ENCODE data around the gene SCYL1.

DNA sequence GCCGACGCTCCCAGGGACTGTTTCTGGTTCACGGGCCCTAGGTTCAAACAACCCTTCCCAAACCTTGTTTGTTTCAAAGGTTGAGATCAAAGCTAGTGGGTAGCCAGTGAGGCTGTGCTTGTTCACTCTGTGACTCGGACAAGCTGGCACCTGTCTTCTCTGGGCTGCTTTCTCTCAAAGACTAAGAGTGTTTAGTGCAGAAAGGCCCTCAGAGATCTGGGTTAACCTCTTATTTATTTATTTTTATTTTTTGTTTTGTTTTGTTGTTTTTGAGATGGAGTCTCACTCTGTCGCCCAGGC is 39.0 kb upstream of the SCYL1 start:
- TF ChIP-seq, protein P1, sequence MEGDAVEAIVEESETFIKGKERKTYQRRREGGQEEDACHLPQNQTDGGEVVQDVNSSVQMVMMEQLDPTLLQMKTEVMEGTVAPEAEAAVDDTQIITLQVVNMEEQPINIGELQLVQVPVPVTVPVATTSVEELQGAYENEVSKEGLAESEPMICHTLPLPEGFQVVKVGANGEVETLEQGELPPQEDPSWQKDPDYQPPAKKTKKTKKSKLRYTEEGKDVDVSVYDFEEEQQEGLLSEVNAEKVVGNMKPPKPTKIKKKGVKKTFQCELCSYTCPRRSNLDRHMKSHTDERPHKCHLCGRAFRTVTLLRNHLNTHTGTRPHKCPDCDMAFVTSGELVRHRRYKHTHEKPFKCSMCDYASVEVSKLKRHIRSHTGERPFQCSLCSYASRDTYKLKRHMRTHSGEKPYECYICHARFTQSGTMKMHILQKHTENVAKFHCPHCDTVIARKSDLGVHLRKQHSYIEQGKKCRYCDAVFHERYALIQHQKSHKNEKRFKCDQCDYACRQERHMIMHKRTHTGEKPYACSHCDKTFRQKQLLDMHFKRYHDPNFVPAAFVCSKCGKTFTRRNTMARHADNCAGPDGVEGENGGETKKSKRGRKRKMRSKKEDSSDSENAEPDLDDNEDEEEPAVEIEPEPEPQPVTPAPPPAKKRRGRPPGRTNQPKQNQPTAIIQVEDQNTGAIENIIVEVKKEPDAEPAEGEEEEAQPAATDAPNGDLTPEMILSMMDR (conservative IDR thresholded peaks at IDR 0.05) = no peak
- no peak for TF ChIP-seq EZH2 (IDR thresholded peaks at IDR 0.05; ENCODE audit: low read depth)
